Medulla oblongata (tissue), 1 donor: Measurements from ENCODE around the gene MGAT2.
"Not testable (repeated sequence)": the region's sequence is repeated elsewhere in the genome, so short reads cannot be mapped to it uniquely, and the experiment has no call there.

Experiments used
- DNase-seq: peaks from one replicate; pipeline ENCODE4 v3.0.0-alpha.2; 2015; ENCODE audit errors: extremely low spot score

The MGAT2 gene

DNA sequence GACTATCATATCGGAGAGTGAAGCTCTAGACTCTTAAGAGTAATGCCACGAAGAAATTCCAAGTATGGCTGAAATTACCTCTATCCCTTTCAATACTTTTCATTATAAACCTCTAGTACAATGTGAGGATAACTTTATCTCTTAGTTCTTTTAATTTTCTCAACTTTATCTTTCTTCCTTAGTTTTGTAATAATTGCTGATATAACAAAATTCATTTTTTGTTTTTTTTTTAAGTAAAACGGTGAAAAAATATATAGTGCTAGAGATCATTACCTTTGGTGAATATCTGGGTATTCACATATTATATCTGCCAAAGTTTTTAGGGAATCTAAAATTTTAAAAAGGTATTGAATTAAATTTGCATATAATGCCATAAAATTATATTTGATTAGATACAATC, 33.9 kb downstream of the MGAT2 start:
- no peak for DNase-seq

DNA sequence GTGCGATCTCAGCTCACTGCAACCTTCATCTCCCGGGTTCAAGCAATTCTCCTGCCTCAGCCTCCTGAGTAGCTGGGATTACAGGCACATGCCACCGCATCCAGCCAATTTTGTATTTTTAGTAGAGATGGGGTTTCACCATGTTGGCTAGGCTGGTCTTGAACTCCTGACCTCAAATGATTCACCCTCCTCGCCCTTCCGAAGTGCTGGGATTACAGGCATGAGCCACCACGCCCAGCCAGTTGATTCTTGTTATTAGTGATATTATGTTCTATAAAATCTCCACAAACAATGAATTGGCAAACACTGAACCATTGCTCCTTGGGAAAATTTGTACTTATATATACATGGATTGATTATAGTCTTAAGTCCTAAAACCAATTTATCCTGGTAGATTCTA, 36.9 kb downstream of the MGAT2 start:
- not testable (repeated sequence) for DNase-seq

DNA sequence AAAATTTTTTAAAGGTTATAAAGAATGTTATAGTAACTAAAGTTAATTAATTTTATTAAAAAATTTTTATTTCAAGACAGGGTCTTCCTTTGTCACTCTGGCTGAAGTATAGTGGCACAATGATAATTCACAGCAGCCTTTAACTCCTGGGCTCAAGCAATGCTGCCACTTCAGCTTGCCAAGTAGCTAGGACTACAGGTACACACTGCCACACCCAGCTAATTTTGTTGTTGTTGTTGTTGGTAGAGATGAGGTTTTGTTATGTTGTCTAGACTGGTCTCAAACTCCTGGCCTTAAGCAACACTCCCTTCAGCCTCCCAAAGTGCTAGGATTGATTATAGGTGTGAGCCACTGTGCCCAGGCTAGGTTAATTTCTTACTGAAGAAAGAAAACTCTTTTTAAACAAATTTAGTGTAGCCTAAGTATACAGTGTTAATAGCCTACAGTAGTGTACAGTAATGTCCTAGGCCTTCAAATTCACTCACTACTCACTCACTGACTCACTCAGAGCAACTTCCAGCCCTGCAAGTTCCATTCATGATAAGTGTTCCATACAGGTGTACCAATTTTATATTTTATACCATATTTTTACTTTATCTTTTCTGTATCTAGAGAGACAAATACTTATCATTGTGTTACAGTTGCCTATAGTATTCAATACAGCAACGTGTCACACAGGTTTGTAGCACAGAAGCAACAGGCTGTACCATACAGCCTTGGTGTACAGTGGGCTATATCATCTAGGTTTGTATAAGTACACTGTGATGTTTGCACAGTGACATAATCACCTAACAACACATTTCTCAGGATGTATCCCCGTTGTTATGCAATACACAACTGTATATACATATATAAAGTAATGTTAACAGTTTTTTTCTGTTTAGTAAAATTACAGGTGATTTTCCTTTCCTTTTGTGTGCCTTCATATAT, 39.2 kb downstream of the MGAT2 start:
- DNase-seq = no peak

DNA sequence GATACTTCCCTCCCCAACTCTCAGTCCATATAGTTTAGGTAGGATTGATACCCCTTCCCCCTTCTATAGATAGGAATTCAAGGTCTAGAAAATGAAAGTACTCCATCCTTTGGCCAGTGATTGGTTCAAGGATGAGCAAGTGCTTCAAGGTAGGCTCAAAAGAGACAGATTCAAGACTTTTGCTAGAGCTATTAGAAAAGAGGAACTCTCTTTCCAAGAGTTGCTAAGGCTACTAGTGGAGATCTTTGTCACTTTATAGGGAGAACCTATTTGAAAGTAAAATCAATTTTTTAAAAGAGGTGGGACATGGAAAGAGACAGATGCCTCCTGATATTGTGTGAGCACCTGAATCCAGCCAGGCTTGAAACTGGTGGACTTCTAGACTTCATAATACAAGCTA, 49.9 kb downstream of the MGAT2 start:
- no peak for DNase-seq
